AG04450 (cell line): ENCODE data around the gene TMEM240. TPM values are rescaled to one million over a fixed set of nuclear protein-coding genes. Genes with fewer than 3 reads are reported as not detected.
"Not testable (repeated sequence)": the region's sequence is repeated elsewhere in the genome, so short reads cannot be mapped to it uniquely, and the experiment has no call there.

Source experiments
- CTCF ChIA-PET: fragments of 300-600, 350-600 bp; formaldehyde crosslinking; extraction: SDS; loops from one replicate; lab custom pipeline; 2022; ENCODE audit warnings: antibody characterized with exemption, inconsistent platforms; lab: Charles Lee
- POLR2A ChIA-PET: fragments of 350-600 bp; formaldehyde crosslinking; extraction: SDS; loops from one replicate; lab custom pipeline; 2021; ENCODE audit warnings: antibody characterized with exemption, inconsistent platforms; lab: Yijun Ruan, JAX
- DNase-seq: peaks from one replicate; pipeline ENCODE4 v3.0.0-alpha.2; 2011; ENCODE audit warnings: low read depth, low spot score
- H3K27ac ChIP-seq: one replicate; pipeline ENCODE4 v1.5.1; 2012; ENCODE audit warnings: low read depth, low read length, control low read depth
- H3K27me3 ChIP-seq: one replicate; pipeline ENCODE4 v1.6.0; 2012; ENCODE audit warnings: low read length; ENCODE audit not compliant: control insufficient read depth, insufficient read depth
- H3K4me3 ChIP-seq: 2 replicates; pipeline ENCODE4 v1.5.1; 2011; ENCODE audit warnings: mild to moderate bottlenecking, low read depth, low read length, control low read depth
- H3K9me3 ChIP-seq: 2 replicates; pipeline ENCODE4 v1.5.1; 2012; ENCODE audit warnings: low read length; ENCODE audit not compliant: control insufficient read depth, insufficient read depth
- polyA plus RNA-seq: library from polyadenylated mRNA; depleted of rRNA; stranded (reverse); fragments of >200 nt; gene quantifications from 2 replicates; pipeline ENCODE4 v1.2.3, GENCODE V29; 2011
- TF ChIP-seq, protein P1 (sequence below): IDR thresholded peaks from 2 replicates; pipeline ENCODE4 v1.5.1; 2011; ENCODE audit warnings: low read depth, low read length, control low read depth, inconsistent platforms

TMEM240 gene
- polyA plus RNA-seq, 1 experiment, result 5.1 TPM

DNA sequence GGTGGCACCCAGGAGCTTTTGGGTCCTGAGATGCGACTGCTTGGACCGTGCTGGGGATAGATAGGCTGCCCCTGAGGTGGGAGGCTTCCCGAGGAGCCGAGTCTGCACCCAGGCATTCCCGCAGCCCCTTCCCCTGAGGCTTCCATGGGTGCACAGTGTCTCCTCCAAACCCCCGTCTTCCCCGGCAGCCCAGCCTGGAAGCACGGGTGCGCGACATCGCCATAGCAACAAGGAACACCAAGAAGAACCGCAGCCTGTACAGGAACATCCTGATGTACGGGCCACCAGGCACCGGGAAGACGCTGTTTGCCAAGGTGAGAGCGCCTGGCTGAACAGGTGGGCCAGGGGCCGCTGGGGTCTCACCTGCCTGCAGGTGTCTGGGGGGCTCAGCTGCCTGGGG is 16.8 kb downstream of the TMEM240 start:
- POLR2A ChIA-PET, result interaction anchor here (0.8 kb wide), 1 partner anchor 12 kb away, joined by 3 read pairs; the partner anchor contains the start of gene ATAD3A
- H3K4me3 ChIP-seq, H3K27me3 ChIP-seq, H3K9me3 ChIP-seq, H3K27ac ChIP-seq, CTCF ChIA-PET, DNase-seq: not testable (repeated sequence)

DNA sequence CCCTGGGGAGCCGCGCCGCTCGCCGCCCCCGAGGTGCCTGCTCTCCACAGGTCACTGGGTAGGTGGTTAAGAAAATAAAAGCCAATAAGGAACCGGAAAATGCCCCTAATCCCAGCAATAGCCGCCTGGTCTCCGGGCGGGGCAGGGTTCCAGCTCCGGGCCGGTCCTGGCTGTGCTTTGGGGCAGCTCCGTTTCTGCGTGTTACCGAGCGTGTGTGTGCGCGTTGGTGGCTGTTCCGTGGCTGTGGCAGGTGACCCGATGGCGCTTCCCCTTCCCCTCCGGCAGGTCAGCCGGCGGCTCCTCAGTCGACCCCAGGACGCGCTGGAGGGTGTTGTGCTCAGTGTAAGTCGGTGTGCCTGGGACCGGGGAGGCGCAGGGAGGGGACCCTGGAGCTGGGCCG is 17.2 kb downstream of the TMEM240 start:
- CTCF ChIA-PET, H3K27me3 ChIP-seq, H3K27ac ChIP-seq, DNase-seq, H3K9me3 ChIP-seq, H3K4me3 ChIP-seq: not testable (repeated sequence)
- POLR2A ChIA-PET, result interaction anchor here (0.5 to 0.8 kb wide), 2 partner anchors 12 to 23 kb away, joined by 3 read pairs; partner anchors contain the start of gene ATAD3A

DNA sequence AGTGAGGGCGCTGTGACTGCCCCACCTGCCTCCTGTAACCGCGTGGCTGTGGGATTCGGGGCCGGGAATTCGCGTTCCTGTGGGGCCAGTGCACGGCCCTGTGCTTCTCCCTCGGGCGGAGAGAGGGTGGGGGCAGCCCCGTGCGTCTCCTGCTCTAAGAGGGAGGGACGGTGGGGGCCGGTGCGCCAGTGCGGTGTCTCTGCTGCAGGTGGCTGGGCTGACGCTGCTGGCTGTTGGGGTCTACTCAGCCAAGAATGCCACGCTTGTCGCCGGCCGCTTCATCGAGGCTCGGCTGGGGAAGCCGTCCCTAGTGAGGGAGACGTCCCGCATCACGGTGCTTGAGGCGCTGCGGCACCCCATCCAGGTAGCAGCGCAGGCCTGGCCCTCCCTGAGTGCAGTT is 17.9 kb downstream of the TMEM240 start:
- H3K27me3 ChIP-seq, H3K4me3 ChIP-seq, H3K27ac ChIP-seq, H3K9me3 ChIP-seq, DNase-seq, CTCF ChIA-PET: not testable (repeated sequence)
- POLR2A ChIA-PET, result interaction anchor here (0.5 kb wide), 1 partner anchor 22 kb away, joined by 3 read pairs; no protein-coding TSS in a partner anchor

DNA sequence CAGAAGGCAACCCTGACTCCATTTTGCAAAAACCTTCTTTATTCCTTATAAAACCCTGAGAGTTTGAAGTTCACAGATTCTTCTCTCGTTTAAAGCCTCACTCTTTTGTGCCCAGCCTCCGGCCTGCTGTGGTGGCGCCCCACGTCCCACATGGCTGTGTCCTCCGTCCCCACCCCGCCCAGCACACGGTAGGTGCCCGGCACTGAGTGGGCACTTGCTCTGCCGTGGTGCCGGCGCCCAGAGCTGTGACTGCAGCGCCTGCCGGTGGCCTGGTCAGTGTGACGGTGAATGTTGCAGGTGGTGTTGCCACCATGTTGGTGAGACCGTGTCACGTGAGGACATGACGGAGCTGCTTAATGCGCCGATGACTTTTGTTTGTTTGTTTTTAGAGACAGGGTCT is 19.1 kb downstream of the TMEM240 start:
- H3K27me3 ChIP-seq, result no peaks in the 10 kb centered on the region
- no peak overlapping the region for H3K4me3 ChIP-seq
- ChIA-PET POLR2A (no interaction called here), CTCF (interaction anchor here (0.8 kb wide), 1 partner anchor 16 kb away, joined by 3 read pairs; no protein-coding TSS in a partner anchor)
- H3K27ac ChIP-seq, result no peak overlapping the region
- TF ChIP-seq, protein P1, sequence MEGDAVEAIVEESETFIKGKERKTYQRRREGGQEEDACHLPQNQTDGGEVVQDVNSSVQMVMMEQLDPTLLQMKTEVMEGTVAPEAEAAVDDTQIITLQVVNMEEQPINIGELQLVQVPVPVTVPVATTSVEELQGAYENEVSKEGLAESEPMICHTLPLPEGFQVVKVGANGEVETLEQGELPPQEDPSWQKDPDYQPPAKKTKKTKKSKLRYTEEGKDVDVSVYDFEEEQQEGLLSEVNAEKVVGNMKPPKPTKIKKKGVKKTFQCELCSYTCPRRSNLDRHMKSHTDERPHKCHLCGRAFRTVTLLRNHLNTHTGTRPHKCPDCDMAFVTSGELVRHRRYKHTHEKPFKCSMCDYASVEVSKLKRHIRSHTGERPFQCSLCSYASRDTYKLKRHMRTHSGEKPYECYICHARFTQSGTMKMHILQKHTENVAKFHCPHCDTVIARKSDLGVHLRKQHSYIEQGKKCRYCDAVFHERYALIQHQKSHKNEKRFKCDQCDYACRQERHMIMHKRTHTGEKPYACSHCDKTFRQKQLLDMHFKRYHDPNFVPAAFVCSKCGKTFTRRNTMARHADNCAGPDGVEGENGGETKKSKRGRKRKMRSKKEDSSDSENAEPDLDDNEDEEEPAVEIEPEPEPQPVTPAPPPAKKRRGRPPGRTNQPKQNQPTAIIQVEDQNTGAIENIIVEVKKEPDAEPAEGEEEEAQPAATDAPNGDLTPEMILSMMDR, result no peak
- no peak for DNase-seq
- H3K9me3 ChIP-seq, result no peaks in the 10 kb centered on the region; the same call in 1 of the 2 replicates

DNA sequence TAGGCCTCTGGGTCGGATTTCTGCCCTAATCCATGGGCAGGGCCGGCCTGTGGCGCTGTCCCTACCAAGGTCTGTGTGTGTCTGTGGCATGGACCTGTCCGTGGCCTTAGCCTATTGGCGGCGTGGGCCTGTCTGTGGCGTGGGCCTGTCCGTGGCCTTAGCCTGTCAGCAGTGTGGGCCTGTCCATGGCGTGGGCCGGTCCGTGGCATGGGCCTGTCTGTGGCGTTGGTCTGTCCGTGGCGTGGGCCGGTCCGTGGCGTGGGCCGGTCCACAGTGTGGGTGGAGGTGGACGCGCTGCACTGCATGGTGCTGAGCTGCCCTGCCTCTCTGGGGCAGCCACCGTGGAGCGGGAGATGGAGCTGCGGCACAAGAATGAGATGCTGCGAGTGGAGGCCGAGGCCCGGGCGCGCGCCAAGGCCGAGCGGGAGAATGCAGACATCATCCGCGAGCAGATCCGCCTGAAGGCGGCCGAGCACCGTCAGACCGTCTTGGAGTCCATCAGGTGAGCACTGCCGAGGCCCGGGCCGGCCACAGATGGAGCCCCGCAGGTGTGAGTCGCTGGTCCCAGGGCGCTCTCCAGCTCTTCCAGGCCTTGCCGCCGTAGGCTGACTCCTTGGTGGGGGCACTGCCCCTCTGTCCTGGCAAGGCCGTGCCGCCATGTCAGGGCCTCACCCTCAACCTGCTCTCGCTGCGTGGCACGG is 20.5 kb downstream of the TMEM240 start:
- CTCF ChIA-PET, POLR2A ChIA-PET, H3K4me3 ChIP-seq, H3K9me3 ChIP-seq, H3K27me3 ChIP-seq, DNase-seq, H3K27ac ChIP-seq: not testable (repeated sequence)

DNA sequence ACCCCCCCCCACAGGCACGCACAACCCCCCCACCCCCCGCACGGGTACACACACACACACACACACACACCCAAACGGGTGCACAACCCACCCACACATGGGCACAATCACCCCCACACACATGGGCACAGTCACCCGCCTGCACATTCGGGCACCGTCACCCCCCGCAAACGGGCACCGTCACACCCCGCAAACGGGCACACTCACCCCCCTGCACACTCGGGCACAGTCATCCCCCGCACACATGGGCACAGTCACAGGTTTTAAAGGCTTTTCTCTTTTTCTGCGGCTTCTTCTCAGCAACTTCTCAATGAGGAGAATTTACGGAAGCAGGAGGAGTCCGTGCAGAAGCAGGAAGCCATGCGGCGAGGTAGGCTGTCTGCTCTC is 21.8 kb downstream of the TMEM240 start:
- DNase-seq, H3K27me3 ChIP-seq, H3K9me3 ChIP-seq, H3K4me3 ChIP-seq, H3K27ac ChIP-seq, CTCF ChIA-PET, POLR2A ChIA-PET: not testable (repeated sequence)

DNA sequence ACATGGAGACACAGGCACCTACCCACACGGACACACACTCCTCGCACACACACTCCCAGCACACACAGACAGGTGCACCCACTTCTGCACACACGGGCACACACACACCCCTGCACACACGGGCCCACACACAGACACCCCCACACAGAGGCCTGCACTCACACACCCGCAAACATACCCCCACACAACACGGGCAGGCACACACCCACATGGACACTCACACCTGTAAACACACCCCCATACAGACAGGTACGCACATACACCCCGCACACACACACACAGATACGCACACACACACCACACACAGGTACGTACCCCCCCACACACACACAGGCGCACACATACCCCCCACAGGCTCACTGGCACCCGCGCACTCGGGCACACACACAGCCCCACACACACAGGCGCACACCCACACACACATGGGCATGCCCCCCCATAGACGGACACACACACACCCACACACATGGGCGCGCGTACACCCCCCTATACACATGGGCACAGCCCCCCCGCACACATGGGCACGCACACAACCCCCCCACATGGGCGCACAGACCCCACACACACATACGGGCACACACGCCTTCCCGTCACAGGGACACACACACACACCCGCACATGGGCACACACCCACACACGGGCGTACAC is 22.3 kb downstream of the TMEM240 start:
- Histone ChIP-seq H3K27me3 (no peaks in the 10 kb centered on the region), H3K9me3 (no peaks in the 10 kb centered on the region; the same call in 1 of the 2 replicates), H3K27ac (no peak overlapping the region), H3K4me3 (no peak overlapping the region)
- TF ChIP-seq, protein P1, result no peak
- CTCF ChIA-PET, result no interaction called here
- POLR2A ChIA-PET, result no interaction called here
- DNase-seq, result no peak

DNA sequence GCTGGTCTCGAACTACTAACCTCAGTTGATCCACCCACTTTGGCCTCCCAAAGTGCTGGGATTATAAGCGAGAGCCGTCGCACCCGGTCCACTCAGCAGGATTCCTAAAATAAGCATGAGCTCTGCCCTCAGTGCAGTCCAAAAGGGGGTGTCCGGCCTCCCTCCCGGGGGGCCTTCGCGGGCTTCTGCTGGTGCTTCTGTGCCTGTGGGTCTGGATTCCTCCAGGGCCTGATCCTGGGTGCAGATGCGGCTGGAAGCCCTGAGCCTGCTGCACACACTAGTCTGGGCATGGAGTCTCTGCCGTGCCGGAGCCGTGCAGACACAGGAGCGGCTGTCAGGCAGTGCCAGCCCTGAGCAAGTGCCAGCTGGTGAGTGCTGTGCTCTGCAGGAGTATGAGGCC is 23.5 kb downstream of the TMEM240 start:
- H3K4me3 ChIP-seq, DNase-seq, POLR2A ChIA-PET, H3K9me3 ChIP-seq, H3K27me3 ChIP-seq, H3K27ac ChIP-seq, CTCF ChIA-PET: not testable (repeated sequence)

DNA sequence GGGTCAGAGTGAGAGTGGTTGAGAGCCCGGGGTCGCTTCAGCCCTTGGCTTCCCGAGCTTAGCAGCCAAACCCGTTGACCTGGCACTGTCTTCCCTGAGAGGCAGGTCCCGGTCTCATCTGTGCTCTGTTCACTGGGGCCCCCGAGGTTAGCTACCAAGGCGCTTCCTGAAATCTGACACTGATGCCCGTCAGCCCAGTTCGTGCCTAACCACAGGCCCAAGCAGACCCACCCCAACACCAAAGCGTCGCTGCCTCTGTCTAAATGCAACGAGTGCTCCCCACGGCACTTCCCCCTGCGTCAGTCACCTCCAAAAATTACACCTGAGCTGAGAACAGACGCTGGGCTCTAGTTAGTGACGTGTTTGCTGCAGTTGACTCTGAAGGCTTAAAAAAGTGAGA is 26.0 kb downstream of the TMEM240 start:
- POLR2A ChIA-PET, CTCF ChIA-PET: not testable (repeated sequence)

DNA sequence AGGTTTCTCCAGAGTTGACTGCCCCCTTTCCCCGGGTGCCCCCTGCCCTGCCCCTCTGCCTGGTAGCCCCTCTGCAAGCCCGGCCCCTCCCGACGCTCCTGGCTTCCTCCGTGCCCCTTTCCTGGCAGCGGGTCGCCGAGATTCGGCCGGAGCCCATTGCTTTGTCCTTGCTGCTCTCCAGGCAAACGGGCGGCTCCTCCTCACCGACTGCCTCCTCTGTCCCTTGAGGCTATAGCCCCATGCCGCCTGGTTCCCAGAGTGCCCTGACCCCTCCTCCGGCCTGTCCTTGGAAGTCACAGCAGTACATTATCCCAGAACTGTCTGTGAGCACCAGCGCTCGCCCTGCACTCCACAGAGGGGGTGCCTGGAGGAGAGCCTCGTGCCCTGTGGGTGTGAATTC is 26.7 kb downstream of the TMEM240 start:
- POLR2A ChIA-PET, result not testable (repeated sequence)

More for the DNA sequence above, 26.0 kb downstream of the TMEM240 start:
- DNase-seq, H3K27me3 ChIP-seq, H3K4me3 ChIP-seq, H3K9me3 ChIP-seq, H3K27ac ChIP-seq: not testable (repeated sequence)

More for the DNA sequence above, 26.7 kb downstream of the TMEM240 start:
- DNase-seq, H3K27ac ChIP-seq, H3K9me3 ChIP-seq, CTCF ChIA-PET, H3K27me3 ChIP-seq: not testable (repeated sequence)
- peak overlapping the region; percentile 29; the same call in 1 of the 2 replicates for H3K4me3 ChIP-seq
